H1 (cell line): ENCODE data around the gene CAV1. TPM values are rescaled to one million over a fixed set of nuclear protein-coding genes. Genes with fewer than 3 reads are reported as not detected.
A peak's percentile ranks its signal among the peaks of the same experiment; 100 is the strongest.

Source experiments
- BACH1 ChIP-seq: IDR thresholded peaks from 2 replicates; pipeline ENCODE4 v1.6.1; 2012; ENCODE audit warnings: low read length, improper control_type of control experiment
- BRCA1 ChIP-seq: IDR thresholded peaks from 2 replicates; pipeline ENCODE4 v1.6.1; 2012; ENCODE audit warnings: low read depth, low read length, improper control_type of control experiment
- CEBPB ChIP-seq: IDR thresholded peaks from 2 replicates; pipeline ENCODE4 v1.6.1; 2012; ENCODE audit warnings: low read depth, low read length
- CREB1 ChIP-seq: IDR thresholded peaks from 2 replicates; pipeline ENCODE4 v1.6.1; 2012; ENCODE audit warnings: inconsistent platforms
- CTCF ChIP-seq, 3 experiments: IDR thresholded peaks; 1 replicate in 2 of 3; 2 replicates in 1 of 3; pipeline versions ENCODE4 v1.5.1 to v1.6.1; 2011; ENCODE audit warnings: low read length in 3 of 3, mild to moderate bottlenecking in 3 of 3, inconsistent platforms in 2 of 3, low read depth in 1 of 3, moderate library complexity in 1 of 3; ENCODE audit not compliant: insufficient read depth in 1 of 3; ENCODE audit errors: control extremely low read depth in 1 of 3
- FOSL1 ChIP-seq: IDR thresholded peaks from 2 replicates; pipeline ENCODE4 v1.6.1; 2011; ENCODE audit warnings: mild to moderate bottlenecking, low read depth, low read length, moderate library complexity; ENCODE audit not compliant: insufficient read depth
- GABPA ChIP-seq: IDR thresholded peaks from 2 replicates; pipeline ENCODE4 v1.6.1; 2011; ENCODE audit warnings: mild to moderate bottlenecking, low read length, moderate library complexity, borderline replicate concordance; ENCODE audit not compliant: insufficient read depth
- HDAC2 ChIP-seq, 2 experiments: fragments of 300-600 bp in 1 of 2; sonication (generic) in 1 of 2; IDR thresholded peaks; 2 replicates each; pipeline ENCODE4 v1.6.1; 2011 to 2012; ENCODE audit warnings: low read depth in 2 of 2, low read length in 2 of 2, mild to moderate bottlenecking in 2 of 2, moderate library complexity in 2 of 2, borderline replicate concordance in 1 of 2, inconsistent platforms in 1 of 2
- HDAC6 ChIP-seq: IDR thresholded peaks from one replicate; pipeline ENCODE4 v1.7.1; 2012; ENCODE audit warnings: low read depth, mild to moderate bottlenecking, inconsistent platforms, low read length, moderate library complexity
- KDM4A ChIP-seq: IDR thresholded peaks from one replicate; pipeline ENCODE4 v1.7.1; 2012; ENCODE audit warnings: low read depth, mild to moderate bottlenecking, moderate library complexity, low read length, inconsistent platforms; ENCODE audit not compliant: severe bottlenecking
- MAX ChIP-seq: IDR thresholded peaks from 2 replicates; pipeline ENCODE4 v1.6.1; 2012; ENCODE audit warnings: inconsistent platforms
- PHF8 ChIP-seq: fragments of 200-600 bp; sonication (generic); conservative IDR thresholded peaks from 2 replicates; pipeline ENCODE4 v1.7.1; 2012; ENCODE audit warnings: low read depth, mild to moderate bottlenecking, inconsistent platforms, low read length, moderate library complexity
- POLR2A ChIP-seq, 2 experiments: IDR thresholded peaks; 1 replicate in 1 of 2; 2 replicates in 1 of 2; pipeline ENCODE4 v1.6.1; 2011; ENCODE audit warnings: low read depth in 2 of 2, low read length in 2 of 2, mild to moderate bottlenecking in 2 of 2; ENCODE audit errors: control extremely low read depth in 1 of 2
- POLR2AphosphoS5 ChIP-seq: IDR thresholded peaks from 2 replicates; pipeline ENCODE4 v1.6.1; 2011; ENCODE audit warnings: low read depth, low read length
- RAD21 ChIP-seq, 2 experiments: IDR thresholded peaks in 1 of 2; conservative IDR thresholded peaks in 1 of 2; 2 replicates each; pipeline ENCODE4 v1.6.1; 2011; ENCODE audit warnings: low read depth in 2 of 2, low read length in 2 of 2, improper control_type of control experiment in 1 of 2, inconsistent platforms in 1 of 2, mild to moderate bottlenecking in 1 of 2, moderate library complexity in 1 of 2
- TAF1 ChIP-seq: IDR thresholded peaks from 2 replicates; pipeline ENCODE4 v1.6.1; 2011; ENCODE audit warnings: mild to moderate bottlenecking, low read depth, low read length
- TEAD4 ChIP-seq: IDR thresholded peaks from 2 replicates; pipeline ENCODE4 v1.6.1; 2012; ENCODE audit warnings: low read depth, low read length, inconsistent platforms, mixed read lengths
- polyA plus RNA-seq, 7 experiments: library from polyadenylated mRNA; depleted of rRNA in 3 of 7; stranded (reverse) in 5 of 7; unstranded in 2 of 7; fragments of >200 nt in 5 of 7; fragments of 200-250 nt in 2 of 7; gene quantifications; 1 replicate in 5 of 7; 2 replicates in 1 of 7; 4 replicates in 1 of 7; pipeline versions ENCODE4 v1.2.1 to v1.2.3, GENCODE V29; 2011 to 2013; ENCODE audit warnings: missing spikeins in 2 of 7, mixed read lengths in 2 of 7
- total RNA-seq: library from RNA; stranded (reverse); fragmentation: NEBNext Ultra II Directional; extraction: Animal tissue kit (Norgen Biotek cat#: 25700); gene quantifications from 2 replicates; pipeline ENCODE4 v1.2.1, GENCODE V29; 2021

CAV1 gene
- total and polyA plus RNA-seq, 2 of the 8 experiments (the other 6 are each of a cell fraction or from before 2014, with no cell fraction given): 16.3 to 21.8 TPM

GRCh38 chr7:116525913-116526861 is 1.4 kb downstream of the CAV1 start (continued):
- TF ChIP-seq CTCF (IDR thresholded peaks at IDR 0.05; ENCODE audit: control extremely low read depth in 1 of 3, insufficient read depth in 1 of 3, low read depth in 1 of 3, low read length in 3 of 3): peak; percentile 62 to 74 (median 64)
- TF ChIP-seq MAX: 0 out of 2 replicates have a peak, but pooled peaks have one; percentile 12
- TF ChIP-seq PHF8: 0 out of 2 replicates have a peak, but pooled peaks have one; percentile 39
- peak; percentile 50; the same call in 1 of the 2 replicates for TF ChIP-seq TAF1
- no peak for TF ChIP-seq FOSL1
- no peak for TF ChIP-seq BRCA1
- peak in 1 of 2 experiments; percentile 86; a peak in 2 of 4 replicates for TF ChIP-seq HDAC2 (IDR thresholded peaks at IDR 0.05; ENCODE audit: borderline replicate concordance in 1 of 2, low read depth in 2 of 2, low read length in 2 of 2)
- peak in 1 of 2 experiments; percentile 5; a peak in 1 of 3 replicates for TF ChIP-seq POLR2A (IDR thresholded peaks at IDR 0.05; ENCODE audit: control extremely low read depth in 1 of 2, low read depth in 2 of 2, low read length in 2 of 2)
- TF ChIP-seq CREB1: peak; percentile 70
- peak; percentile 92 for TF ChIP-seq KDM4A
- TF ChIP-seq CEBPB: no peak
- 0 out of 2 replicates have a peak, but pooled peaks have one; percentile 41 for TF ChIP-seq TEAD4
- TF ChIP-seq POLR2AphosphoS5: no peak
- peak; percentile 76; the same call in 1 of the 2 replicates for TF ChIP-seq BACH1
- TF ChIP-seq RAD21 (IDR thresholded peaks at IDR 0.05 in 1 of 2, conservative IDR thresholded peaks at IDR 0.05 in 1 of 2; ENCODE audit: low read depth in 2 of 2, low read length in 2 of 2): peak; percentile 20 to 67; a peak in 3 of 4 replicates
- TF ChIP-seq GABPA: no peak
- TF ChIP-seq HDAC6: no peak
- TF ChIP-seq, all 59 proteins: peak for 14
